GM23248 (cell line): ENCODE measurements around the gene SLC36A4.
"Not testable (repeated sequence)": the region's sequence is repeated elsewhere in the genome, so short reads cannot be mapped to it uniquely, and the experiment has no call there.

Experiments used
- EZH2 ChIP-seq: fragments of 200-600 bp; sonication (generic); IDR thresholded peaks from 2 replicates; pipeline ENCODE4 v1.6.1; 2018; ENCODE audit warnings: antibody characterized with exemption, mild to moderate bottlenecking; ENCODE audit not compliant: insufficient read depth, poor library complexity, severe bottlenecking
- EZH2phosphoT487 ChIP-seq: fragments of 200-600 bp; sonication (generic); IDR thresholded peaks from 2 replicates; pipeline ENCODE4 v1.6.1; 2018; ENCODE audit warnings: antibody characterized with exemption, moderate library complexity, mild to moderate bottlenecking, low read depth; ENCODE audit not compliant: insufficient read depth

- not testable (repeated sequence) for TF ChIP-seq EZH2, EZH2phosphoT487
These were observed 49.0 kb upstream of the SLC36A4 start for GRCh38 chr11:93246790-93247189.
